IPS-20b (cell line): ENCODE data around the gene PPP1CA.

ENCODE experiments used
- H3K27ac ChIP-seq: one replicate; pipeline ENCODE4 v1.5.1; 2013; ENCODE audit warnings: low read length
- H3K27me3 ChIP-seq: 2 replicates; pipeline ENCODE4 v1.6.1; 2013; ENCODE audit warnings: mild to moderate bottlenecking, low read length, inconsistent platforms; ENCODE audit not compliant: insufficient read depth
- H3K36me3 ChIP-seq: 2 replicates; pipeline ENCODE4 v1.6.1; 2013; ENCODE audit warnings: low read depth, mild to moderate bottlenecking, inconsistent platforms, low read length, moderate library complexity; ENCODE audit not compliant: insufficient read depth
- H3K4me1 ChIP-seq: 2 replicates; pipeline ENCODE4 v1.6.1; 2013; ENCODE audit warnings: mild to moderate bottlenecking, control low read depth, inconsistent platforms, low read length, moderate library complexity; ENCODE audit not compliant: insufficient read depth
- H3K4me3 ChIP-seq: 2 replicates; pipeline ENCODE4 v1.5.1; 2013; ENCODE audit warnings: mild to moderate bottlenecking, low read length, inconsistent platforms
- H3K9ac ChIP-seq: 2 replicates; pipeline ENCODE4 v1.6.1; 2013; ENCODE audit warnings: low read depth, mild to moderate bottlenecking, inconsistent platforms, low read length, moderate library complexity
- H3K9me3 ChIP-seq: 2 replicates; pipeline ENCODE4 v1.6.1; 2013; ENCODE audit warnings: mild to moderate bottlenecking, low read depth, low read length, inconsistent platforms; ENCODE audit not compliant: insufficient read depth

Gene PPP1CA

GRCh38 chr11:67396259-67396581 lies 5.4 kb downstream of the PPP1CA start:
- Histone ChIP-seq H3K4me1 (no peaks in the 10 kb centered on the region), H3K9me3 (no peaks in the 10 kb centered on the region), H3K27me3 (peaks cover 6% of the 10 kb centered on the region; the same call in 1 of the 2 replicates), H3K4me3 (no peak overlapping the region), H3K9ac (no peak overlapping the region; the same call in 1 of the 2 replicates), H3K36me3 (peaks cover 51% of the 10 kb centered on the region), H3K27ac (no peak overlapping the region)

DNA sequence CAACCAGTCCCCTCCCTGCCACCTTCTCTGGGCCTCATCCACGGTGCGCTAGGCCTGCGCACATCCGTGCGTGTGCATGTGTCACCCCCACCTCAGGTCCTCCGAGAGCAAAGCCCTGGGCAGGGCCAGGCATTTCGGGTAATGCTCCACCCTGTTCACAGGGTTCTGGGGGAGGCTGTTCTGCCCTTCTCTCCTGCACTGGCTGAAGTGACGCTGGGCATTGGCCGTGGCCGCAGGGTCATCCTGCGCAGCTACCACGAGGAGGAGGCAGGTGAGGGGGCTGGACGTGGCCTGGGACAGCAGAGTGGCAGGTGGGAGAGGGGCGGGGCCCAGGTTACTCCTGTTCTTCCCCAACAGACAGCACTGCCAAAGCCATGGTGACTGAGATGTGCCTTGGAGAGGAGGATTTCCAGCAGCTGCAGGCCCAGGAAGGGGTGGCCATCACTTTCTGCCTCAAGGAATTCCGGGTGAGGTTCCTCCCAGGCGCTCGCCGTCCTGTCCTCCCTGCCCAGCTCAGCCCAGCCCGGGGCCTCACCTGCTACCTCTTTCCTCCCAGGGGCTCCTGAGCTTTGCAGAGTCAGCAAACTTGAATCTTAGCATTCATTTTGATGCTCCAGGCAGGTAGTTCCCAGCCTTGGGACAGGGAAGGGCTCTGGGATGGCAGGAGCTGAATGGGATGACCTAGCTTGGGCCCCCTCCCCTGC lies 6.0 kb downstream of the PPP1CA start:
- Histone ChIP-seq H3K4me1 (no peaks in the 10 kb centered on the region), H3K27me3 (peaks cover 6% of the 10 kb centered on the region; the same call in 1 of the 2 replicates), H3K36me3 (peaks cover 51% of the 10 kb centered on the region), H3K4me3 (no peak overlapping the region), H3K9me3 (no peaks in the 10 kb centered on the region), H3K27ac (no peak overlapping the region), H3K9ac (no peak overlapping the region)

DNA sequence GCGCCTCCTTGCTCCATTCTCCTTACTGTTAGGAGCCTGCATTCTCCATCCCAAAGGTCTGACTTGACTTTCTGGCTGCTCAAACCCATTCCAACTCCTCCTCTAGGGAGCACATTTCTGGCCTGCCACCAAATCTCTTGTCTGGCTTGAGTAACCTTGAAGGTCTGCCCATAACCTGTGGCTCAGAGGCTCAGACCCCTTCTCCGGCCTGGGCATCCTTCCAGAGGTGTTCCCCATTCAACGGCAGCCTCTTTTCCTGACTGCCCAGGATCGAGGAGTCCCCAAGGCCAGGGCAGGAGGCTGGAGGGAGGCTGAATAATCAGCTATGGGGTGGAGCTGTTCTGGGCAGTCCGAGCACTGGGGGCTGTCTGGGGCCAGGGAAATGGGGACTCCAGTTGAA lies 7.7 kb downstream of the PPP1CA start:
- Histone ChIP-seq H3K9ac (no peak overlapping the region), H3K4me1 (no peaks in the 10 kb centered on the region), H3K36me3 (peaks cover 37% of the 10 kb centered on the region), H3K27me3 (peaks cover 6% of the 10 kb centered on the region; the same call in 1 of the 2 replicates), H3K9me3 (no peaks in the 10 kb centered on the region), H3K4me3 (no peak overlapping the region), H3K27ac (no peak overlapping the region)

DNA sequence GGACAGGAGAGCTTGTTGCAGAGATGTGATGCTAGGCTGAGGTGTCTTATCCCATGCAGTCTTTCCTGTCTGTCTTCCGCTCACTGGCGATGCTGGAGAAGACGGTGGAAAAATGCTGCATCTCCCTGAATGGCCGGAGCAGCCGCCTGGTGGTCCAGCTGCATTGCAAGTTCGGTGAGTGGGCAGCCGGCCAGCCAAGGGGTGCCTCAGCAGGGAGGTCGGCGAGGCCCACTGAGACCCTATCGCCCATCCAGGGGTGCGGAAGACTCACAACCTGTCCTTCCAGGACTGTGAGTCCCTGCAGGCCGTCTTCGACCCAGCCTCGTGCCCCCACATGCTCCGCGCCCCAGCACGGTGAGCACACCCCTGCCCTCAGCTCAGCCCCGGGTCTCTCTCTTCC lies 8.2 kb downstream of the PPP1CA start:
- peaks cover 6% of the 10 kb centered on the region; the same call in 1 of the 2 replicates for H3K27me3 ChIP-seq
- peaks cover 32% of the 10 kb centered on the region for H3K36me3 ChIP-seq
- no peak overlapping the region for H3K27ac ChIP-seq
- H3K9ac ChIP-seq, result no peak overlapping the region
- no peaks in the 10 kb centered on the region for H3K9me3 ChIP-seq
- H3K4me1 ChIP-seq, result no peaks in the 10 kb centered on the region
- no peak overlapping the region for H3K4me3 ChIP-seq

DNA sequence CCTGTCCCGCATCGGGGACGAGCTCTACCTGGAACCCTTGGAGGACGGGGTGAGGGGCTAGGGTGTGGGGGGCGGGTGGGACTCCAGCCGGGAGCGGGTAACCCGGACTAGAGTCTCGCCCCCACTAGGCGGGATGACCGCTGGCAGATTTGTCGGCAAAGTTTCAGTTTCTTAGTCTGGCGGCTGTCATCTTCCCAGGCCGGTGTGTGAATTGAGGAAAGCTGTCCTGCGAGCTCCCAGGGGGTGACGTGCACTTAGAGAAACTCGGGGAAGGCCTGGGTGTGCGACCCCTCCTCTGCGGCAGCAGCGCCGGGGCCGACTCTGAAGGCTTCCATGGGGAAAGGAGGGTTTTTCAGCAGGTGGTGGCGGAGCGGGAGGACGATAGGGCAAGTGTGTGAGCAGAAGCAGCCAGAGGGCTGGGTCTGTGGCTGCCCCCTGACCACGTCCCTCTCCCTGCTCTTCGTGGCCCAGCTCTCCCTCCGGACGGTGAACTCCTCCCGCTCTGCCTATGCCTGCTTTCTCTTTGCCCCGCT lies 9.4 kb downstream of the PPP1CA start:
- H3K27me3 ChIP-seq, result peaks cover 6% of the 10 kb centered on the region; the same call in 1 of the 2 replicates
- no peaks in the 10 kb centered on the region for H3K9me3 ChIP-seq
- H3K9ac ChIP-seq, result peak overlapping the region; percentile 98; the same call in 1 of the 2 replicates
- no peak overlapping the region for H3K27ac ChIP-seq
- H3K36me3 ChIP-seq, result peaks cover 20% of the 10 kb centered on the region
- H3K4me3 ChIP-seq, result peak overlapping the region; percentile 98
- no peaks in the 10 kb centered on the region for H3K4me1 ChIP-seq

DNA sequence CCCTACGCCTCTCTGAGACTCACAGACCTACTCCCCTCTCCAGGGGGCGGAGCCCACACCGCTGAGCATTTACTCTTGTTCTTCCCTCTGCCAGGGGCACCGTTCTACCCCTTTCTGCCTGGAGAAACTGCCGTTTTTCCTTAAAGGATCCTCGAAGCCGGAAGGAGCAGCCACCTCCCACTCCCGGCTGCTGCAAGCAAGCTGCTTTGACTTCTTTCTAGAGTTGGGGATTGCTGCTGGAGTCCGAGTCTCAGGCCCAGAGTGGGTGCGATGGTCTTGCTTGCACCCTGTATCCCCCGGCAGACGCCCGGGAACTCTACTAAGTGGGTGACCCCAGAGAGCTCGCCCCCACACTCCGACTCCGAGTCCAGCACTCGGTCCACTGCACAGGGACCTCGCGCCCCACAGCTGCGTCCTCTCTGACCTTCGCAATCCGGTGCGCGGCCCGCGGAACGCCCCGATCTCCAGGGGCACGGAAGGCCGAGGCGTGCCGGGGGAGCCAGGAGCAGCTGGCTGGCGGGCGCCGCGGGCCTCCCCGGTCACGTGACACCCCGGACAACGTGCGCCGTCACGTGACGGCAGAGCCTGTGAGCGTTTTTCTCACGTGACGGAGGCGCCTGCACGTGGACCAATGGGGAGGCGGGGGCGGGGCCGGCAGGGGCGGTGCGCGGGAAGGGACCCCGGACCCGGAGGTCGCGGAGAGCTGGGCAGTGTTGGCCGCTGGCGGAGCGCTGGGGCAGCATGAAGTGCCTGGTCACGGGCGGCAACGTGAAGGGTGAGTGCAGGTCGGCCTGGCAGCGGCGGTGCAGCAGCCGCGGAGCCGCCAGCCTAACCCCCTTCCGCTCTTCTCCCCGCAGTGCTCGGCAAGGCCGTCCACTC lies 10.1 kb downstream of the PPP1CA start, which contains the start of gene RAD9A:
TSS of gene RAD9A (plus strand) at position 683 of the 879 bp plus-strand sequence. CDS start at position 742, 59 bp downstream.
- Histone ChIP-seq H3K4me3 (peak within 1 kb of the TSS; percentile 98), H3K36me3 (peaks cover 15% of the 10 kb centered on the region), H3K9me3 (no peaks in the 10 kb centered on the region), H3K27ac (peak within 1 kb of the TSS; percentile 87), H3K27me3 (peaks cover 6% of the 10 kb centered on the region; the same call in 1 of the 2 replicates), H3K4me1 (no peaks in the 10 kb centered on the region), H3K9ac (peak within 1 kb of the TSS; percentile 98)

DNA sequence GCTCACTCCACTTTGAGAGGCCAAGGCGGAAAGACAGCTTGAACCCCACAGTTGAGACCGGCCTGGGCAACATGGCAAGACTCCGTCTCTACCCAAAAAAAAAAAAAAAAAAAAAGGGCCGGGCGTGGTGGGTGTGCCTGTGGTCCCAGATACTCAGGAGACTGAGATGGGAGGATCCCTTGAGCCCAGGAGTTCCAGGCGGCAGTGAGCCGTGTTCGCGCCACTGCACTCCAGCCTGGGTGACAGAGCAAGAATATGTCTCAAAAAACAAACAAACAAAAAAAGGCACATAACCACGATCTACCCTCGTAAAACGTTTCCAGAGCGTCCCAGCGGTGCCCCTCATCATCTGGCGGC lies 10.7 kb downstream of the PPP1CA start:
- Histone ChIP-seq H3K36me3 (peaks cover 8% of the 10 kb centered on the region; the same call in 1 of the 2 replicates), H3K9me3 (no peaks in the 10 kb centered on the region), H3K9ac (peak overlapping the region; percentile 98; the same call in 1 of the 2 replicates), H3K27me3 (peaks cover 6% of the 10 kb centered on the region; the same call in 1 of the 2 replicates), H3K27ac (no peak overlapping the region), H3K4me3 (peak overlapping the region; percentile 98), H3K4me1 (no peaks in the 10 kb centered on the region)

DNA sequence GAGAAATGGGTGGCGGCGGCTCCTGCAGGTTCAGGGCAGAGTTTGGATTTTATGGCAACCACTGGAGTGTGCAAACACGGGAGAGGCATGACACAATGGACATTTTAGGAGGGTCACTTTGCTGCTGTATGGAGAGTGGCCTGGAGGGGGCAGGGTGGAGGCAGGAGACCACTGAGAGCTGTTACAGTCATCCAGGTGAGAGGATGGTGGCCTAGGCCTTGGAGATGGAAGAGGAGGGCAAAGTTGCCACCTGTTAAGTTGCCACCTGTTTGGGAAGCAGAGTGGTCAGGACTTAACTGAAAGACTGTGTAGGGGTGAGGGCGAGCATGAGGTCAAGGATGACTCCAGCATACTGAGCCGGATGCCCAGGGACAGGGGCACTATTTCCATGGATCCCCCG lies 12.2 kb downstream of the PPP1CA start:
- H3K4me1 ChIP-seq, result no peaks in the 10 kb centered on the region
- no peaks in the 10 kb centered on the region; the same call in 1 of the 2 replicates for H3K36me3 ChIP-seq
- no peak overlapping the region for H3K4me3 ChIP-seq
- peaks cover 19% of the 10 kb centered on the region for H3K27me3 ChIP-seq
- no peaks in the 10 kb centered on the region for H3K9me3 ChIP-seq
- H3K9ac ChIP-seq, result no peak overlapping the region
- no peak overlapping the region for H3K27ac ChIP-seq

DNA sequence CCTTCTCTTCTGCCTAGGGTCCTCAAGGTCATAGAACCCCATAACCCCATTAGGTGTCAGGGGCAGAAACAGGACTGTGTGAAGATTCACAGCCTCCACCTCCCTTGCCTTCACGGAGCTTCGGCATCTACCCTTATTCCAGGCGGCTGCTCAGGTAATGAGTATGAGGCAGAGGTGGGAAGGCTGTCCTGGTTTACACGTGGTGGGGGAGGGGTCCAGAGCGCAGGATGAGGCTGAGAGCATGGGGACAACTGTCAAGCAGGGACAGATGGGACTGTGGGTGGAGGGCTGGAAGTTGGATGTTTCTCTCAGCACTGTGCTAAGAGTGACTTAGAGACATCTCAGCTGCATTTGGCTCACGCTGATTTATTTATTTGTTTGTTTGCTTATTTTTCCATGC lies 14.1 kb downstream of the PPP1CA start:
- no peaks in the 10 kb centered on the region for H3K36me3 ChIP-seq
- no peak overlapping the region for H3K4me3 ChIP-seq
- peaks cover 19% of the 10 kb centered on the region for H3K27me3 ChIP-seq
- no peak overlapping the region for H3K9ac ChIP-seq
- no peak overlapping the region for H3K27ac ChIP-seq
- no peaks in the 10 kb centered on the region for H3K4me1 ChIP-seq
- no peaks in the 10 kb centered on the region for H3K9me3 ChIP-seq

GRCh38 chr11:67387069-67387468 lies 14.6 kb downstream of the PPP1CA start:
- Histone ChIP-seq H3K27me3 (peaks cover 16% of the 10 kb centered on the region), H3K4me3 (no peak overlapping the region), H3K27ac (no peak overlapping the region), H3K36me3 (no peaks in the 10 kb centered on the region), H3K4me1 (no peaks in the 10 kb centered on the region), H3K9ac (no peak overlapping the region), H3K9me3 (no peaks in the 10 kb centered on the region)

DNA sequence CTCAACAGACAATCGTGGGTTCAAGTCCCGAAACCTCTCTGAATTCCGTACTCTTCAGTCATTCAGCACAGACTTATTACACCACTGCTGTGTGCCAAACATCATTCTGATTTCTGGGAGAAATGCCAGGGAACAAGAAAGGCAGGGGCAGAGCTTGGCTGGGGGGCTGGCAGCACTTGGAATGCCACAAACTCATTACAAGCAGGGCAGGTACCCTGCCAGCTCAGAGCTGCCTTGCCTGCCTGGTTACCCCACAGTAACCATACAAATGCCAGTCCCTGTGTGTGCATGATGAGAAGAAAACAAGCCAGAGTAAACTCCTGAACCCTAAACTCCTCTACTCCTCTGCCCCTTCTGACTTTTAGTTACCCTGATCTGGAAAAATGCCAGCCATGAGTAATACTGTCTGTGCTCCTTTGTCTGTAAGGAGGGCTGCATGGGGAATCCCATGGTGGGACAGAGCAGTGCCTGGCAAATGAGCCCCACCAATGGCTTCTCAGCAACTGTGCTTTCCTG lies 16.7 kb downstream of the PPP1CA start:
- H3K36me3 ChIP-seq, result no peaks in the 10 kb centered on the region
- H3K9ac ChIP-seq, result no peak overlapping the region
- H3K4me3 ChIP-seq, result no peak overlapping the region
- no peak overlapping the region for H3K27ac ChIP-seq
- no peaks in the 10 kb centered on the region for H3K4me1 ChIP-seq
- H3K27me3 ChIP-seq, result peaks cover 16% of the 10 kb centered on the region
- no peaks in the 10 kb centered on the region for H3K9me3 ChIP-seq
